ENCODE measurements around the gene ST3GAL3.

Gene ST3GAL3

GRCh38 chr1:43691871-43692815 is 15.2 kb upstream of the ST3GAL3 start:
- TF ChIP-seq FOXP2 (optimal IDR thresholded peaks at IDR 0.05; ENCODE audit: borderline replicate concordance, extremely low read depth, extremely low read length, insufficient read depth) (no peak), POLR2AphosphoS5 (IDR thresholded peaks at IDR 0.05; ENCODE audit: low read depth, low read length) (no peak), SIN3A (IDR thresholded peaks at IDR 0.05; ENCODE audit: borderline replicate concordance, insufficient read depth, low read length) (no peak), TAF1 (IDR thresholded peaks at IDR 0.05; ENCODE audit: borderline replicate concordance, insufficient read depth, low read length) (no peak)
- TF ChIP-seq, protein P1, sequence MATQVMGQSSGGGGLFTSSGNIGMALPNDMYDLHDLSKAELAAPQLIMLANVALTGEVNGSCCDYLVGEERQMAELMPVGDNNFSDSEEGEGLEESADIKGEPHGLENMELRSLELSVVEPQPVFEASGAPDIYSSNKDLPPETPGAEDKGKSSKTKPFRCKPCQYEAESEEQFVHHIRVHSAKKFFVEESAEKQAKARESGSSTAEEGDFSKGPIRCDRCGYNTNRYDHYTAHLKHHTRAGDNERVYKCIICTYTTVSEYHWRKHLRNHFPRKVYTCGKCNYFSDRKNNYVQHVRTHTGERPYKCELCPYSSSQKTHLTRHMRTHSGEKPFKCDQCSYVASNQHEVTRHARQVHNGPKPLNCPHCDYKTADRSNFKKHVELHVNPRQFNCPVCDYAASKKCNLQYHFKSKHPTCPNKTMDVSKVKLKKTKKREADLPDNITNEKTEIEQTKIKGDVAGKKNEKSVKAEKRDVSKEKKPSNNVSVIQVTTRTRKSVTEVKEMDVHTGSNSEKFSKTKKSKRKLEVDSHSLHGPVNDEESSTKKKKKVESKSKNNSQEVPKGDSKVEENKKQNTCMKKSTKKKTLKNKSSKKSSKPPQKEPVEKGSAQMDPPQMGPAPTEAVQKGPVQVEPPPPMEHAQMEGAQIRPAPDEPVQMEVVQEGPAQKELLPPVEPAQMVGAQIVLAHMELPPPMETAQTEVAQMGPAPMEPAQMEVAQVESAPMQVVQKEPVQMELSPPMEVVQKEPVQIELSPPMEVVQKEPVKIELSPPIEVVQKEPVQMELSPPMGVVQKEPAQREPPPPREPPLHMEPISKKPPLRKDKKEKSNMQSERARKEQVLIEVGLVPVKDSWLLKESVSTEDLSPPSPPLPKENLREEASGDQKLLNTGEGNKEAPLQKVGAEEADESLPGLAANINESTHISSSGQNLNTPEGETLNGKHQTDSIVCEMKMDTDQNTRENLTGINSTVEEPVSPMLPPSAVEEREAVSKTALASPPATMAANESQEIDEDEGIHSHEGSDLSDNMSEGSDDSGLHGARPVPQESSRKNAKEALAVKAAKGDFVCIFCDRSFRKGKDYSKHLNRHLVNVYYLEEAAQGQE (IDR thresholded peaks at IDR 0.05; ENCODE audit: insufficient read depth in 1 of 2, low read depth in 2 of 2, low read length in 2 of 2): no peak

DNA sequence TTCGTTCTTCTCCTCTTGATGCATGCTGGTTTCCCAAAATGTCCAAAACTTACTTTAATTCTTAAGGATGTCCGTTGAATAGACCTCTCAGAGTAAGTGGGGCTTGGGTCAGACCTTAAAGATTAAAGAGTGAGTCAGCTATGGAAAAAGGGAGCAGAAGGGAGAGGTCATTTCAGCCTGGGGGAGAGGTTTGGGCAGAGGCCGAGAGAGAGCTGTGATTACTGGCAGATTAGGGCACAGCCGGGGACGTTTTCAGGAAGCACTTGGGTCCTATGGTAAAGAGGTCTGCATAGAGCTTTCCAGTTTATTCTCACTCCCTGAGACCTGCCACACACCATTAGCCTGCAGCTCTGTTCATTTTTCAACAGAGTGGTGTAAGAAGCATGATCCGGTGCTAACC is 14.0 kb upstream of the ST3GAL3 start:
- TF ChIP-seq, protein P1 (IDR thresholded peaks at IDR 0.05; ENCODE audit: insufficient read depth in 1 of 2, low read depth in 2 of 2, low read length in 2 of 2): no peak
- no peak for TF ChIP-seq FOXP2 (optimal IDR thresholded peaks at IDR 0.05; ENCODE audit: borderline replicate concordance, extremely low read depth, extremely low read length, insufficient read depth)
- TF ChIP-seq POLR2AphosphoS5 (IDR thresholded peaks at IDR 0.05; ENCODE audit: low read depth, low read length): no peak
- TF ChIP-seq TAF1 (IDR thresholded peaks at IDR 0.05; ENCODE audit: borderline replicate concordance, insufficient read depth, low read length): no peak
- no peak for TF ChIP-seq SIN3A (IDR thresholded peaks at IDR 0.05; ENCODE audit: borderline replicate concordance, insufficient read depth, low read length)

DNA sequence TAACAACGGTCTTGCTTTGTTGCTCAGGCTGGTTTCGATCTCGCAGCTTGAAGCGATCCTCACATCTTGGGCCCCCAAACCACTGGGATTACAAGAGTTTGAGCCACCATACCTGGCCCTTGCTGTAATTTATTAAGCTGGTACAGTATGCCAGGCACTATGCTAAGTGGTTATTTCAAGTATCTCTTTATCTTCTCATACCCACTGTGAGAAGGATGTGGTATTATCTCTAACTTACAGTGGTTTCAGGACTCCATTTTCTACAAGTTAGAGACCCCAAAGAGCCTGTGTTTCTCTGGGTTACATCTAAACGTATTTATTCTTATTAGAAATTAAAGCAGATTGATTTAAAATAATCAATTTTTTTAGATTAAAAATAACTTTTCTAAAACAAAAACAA is 8.1 kb upstream of the ST3GAL3 start:
- no peak for TF ChIP-seq SIN3A (IDR thresholded peaks at IDR 0.05; ENCODE audit: borderline replicate concordance, insufficient read depth, low read length)
- no peak for TF ChIP-seq POLR2AphosphoS5 (IDR thresholded peaks at IDR 0.05; ENCODE audit: low read depth, low read length)
- TF ChIP-seq, protein P1 (IDR thresholded peaks at IDR 0.05; ENCODE audit: insufficient read depth in 1 of 2, low read depth in 2 of 2, low read length in 2 of 2): no peak
- TF ChIP-seq FOXP2 (optimal IDR thresholded peaks at IDR 0.05; ENCODE audit: borderline replicate concordance, extremely low read depth, extremely low read length, insufficient read depth): no peak

DNA sequence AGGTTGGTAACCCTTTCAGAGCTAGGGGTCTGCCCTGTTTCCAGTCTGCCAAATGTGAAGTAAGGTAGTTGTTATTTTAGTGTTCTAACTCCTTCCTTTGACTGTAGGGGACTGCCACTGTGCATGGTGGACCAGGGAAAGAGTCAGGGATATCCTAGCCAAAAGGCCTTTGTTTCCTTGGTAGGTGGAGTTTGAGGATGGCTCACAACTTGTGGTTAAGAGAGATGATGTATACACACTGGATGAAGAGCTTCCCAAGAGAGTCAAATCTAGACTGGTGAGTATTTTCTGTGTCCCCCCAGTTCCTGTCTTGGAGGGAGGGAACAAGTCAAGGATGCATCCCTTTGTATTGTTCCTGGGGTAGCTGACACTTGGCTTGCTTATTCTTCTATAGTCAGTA is 3.5 kb upstream of the ST3GAL3 start:
- TF ChIP-seq SIN3A (IDR thresholded peaks at IDR 0.05; ENCODE audit: borderline replicate concordance, insufficient read depth, low read length) (no peak), FOXP2 (optimal IDR thresholded peaks at IDR 0.05; ENCODE audit: borderline replicate concordance, extremely low read depth, extremely low read length, insufficient read depth) (no peak), POLR2AphosphoS5 (IDR thresholded peaks at IDR 0.05; ENCODE audit: low read depth, low read length) (no peak), TAF1 (IDR thresholded peaks at IDR 0.05; ENCODE audit: borderline replicate concordance, insufficient read depth, low read length) (no peak)
- TF ChIP-seq, protein P1 (IDR thresholded peaks at IDR 0.05; ENCODE audit: insufficient read depth in 1 of 2, low read depth in 2 of 2, low read length in 2 of 2): no peak

All from PFSK-1 (cell line).